22Rv1 (cell line): Measurements from ENCODE around the gene CITED4.

ENCODE experiments used
- H3K27ac ChIP-seq: fragments of 450-650 bp; 2 replicates; pipeline ENCODE4 v1.5.1; 2017
- CTCF ChIP-seq: fragments of 450-650 bp; IDR thresholded peaks from 2 replicates; pipeline ENCODE4 v1.5.1; 2017; ENCODE audit warnings: mild to moderate bottlenecking
- ZFX ChIP-seq: fragments of 450-650 bp; IDR thresholded peaks from 2 replicates; pipeline ENCODE4 v1.6.1; 2017; ENCODE audit warnings: antibody characterized with exemption, borderline replicate concordance

CITED4 gene

DNA sequence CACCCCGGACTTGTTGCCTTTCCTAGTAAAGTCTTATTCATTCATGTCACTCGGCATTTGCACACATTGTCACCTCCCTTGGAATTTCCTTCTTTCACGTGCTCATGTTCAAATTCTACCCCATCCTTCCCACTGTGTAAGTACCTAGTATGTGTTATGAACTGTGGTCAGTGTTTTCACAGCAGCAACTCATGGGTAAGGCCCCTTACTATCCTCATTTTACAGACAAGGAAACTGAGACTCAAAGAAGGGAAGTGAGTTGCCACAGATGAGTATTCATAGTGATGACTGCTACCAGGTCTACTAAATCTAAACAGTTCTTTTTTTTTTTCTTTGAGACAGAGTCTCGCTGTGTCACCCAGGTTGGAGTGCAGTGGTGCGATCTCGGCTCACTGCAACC, 10.5 kb downstream of the CITED4 start:
- no peak for TF ChIP-seq CTCF
- TF ChIP-seq ZFX: no peak
- no peak overlapping the region for H3K27ac ChIP-seq

GRCh38 chr1:40849801-40850592, 12.2 kb downstream of the CITED4 start:
- no peak overlapping the region for H3K27ac ChIP-seq

GRCh38 chr1:40848530-40849189, 13.5 kb downstream of the CITED4 start:
- H3K27ac ChIP-seq: no peak overlapping the region
- TF ChIP-seq CTCF (peak; percentile 90), ZFX (no peak)

More at GRCh38 chr1:40849801-40850592, 12.2 kb downstream of the CITED4 start:
- TF ChIP-seq ZFX (no peak), CTCF (peak; percentile 86)

DNA sequence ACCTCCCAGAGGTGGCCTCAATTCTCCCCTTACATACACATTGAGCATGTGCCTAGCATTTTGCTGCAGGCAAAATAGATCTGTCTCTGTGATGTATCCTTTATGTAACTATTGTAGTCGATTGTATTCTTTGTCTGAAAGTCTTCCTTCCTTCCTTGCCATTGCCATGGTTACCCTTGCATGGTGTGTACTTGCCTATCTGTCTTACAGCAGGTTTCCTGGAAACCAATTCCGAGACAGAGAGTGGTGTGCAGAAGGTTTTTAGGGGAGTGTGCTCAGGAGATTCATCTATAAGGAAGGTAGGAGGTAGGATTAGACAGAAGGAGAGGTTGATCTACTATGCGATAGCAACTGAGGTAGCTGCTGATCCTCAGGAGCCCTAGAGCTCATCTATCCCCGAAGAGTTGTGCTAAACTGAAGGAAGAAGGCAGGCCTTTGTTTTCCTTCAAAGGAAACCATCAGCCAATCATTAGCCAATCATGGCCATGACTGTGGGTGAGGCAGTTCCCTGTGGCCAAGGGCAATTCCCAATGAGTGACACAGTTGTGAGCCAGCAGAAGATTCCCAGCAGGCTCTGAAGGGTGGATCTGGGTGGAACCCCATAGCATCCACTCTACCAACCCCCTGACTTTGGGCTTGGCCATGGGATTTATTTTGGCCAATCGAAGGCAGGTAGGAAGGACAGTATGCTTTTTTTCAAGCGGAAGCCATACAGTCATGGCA, 15.0 kb downstream of the CITED4 start:
- TF ChIP-seq ZFX: no peak
- TF ChIP-seq CTCF: no peak
- no peak overlapping the region for H3K27ac ChIP-seq

GRCh38 chr1:40845895-40846294, 16.3 kb downstream of the CITED4 start:
- H3K27ac ChIP-seq: no peak overlapping the region
- TF ChIP-seq CTCF: no peak
- TF ChIP-seq ZFX: no peak

GRCh38 chr1:40844887-40845878, 17.0 kb downstream of the CITED4 start:
- no peak overlapping the region for H3K27ac ChIP-seq
- no peak for TF ChIP-seq CTCF
- TF ChIP-seq ZFX: no peak
